Colonic mucosa (tissue), 4 donors: ENCODE measurements around the gene CCDC68. TPM values are rescaled to one million over a fixed set of nuclear protein-coding genes. Genes with fewer than 3 reads are reported as not detected.

Experiments used
- DNase-seq: peaks from one replicate; pipeline ENCODE4 v3.0.0-alpha.2; 2020
- H3K27ac ChIP-seq: fragments of 200-600 bp; one replicate; pipeline ENCODE4 v1.8.0; 2021
- H3K27me3 ChIP-seq: fragments of 200-600 bp; one replicate; pipeline ENCODE4 v1.8.0; 2021
- H3K36me3 ChIP-seq: fragments of 200-600 bp; one replicate; pipeline ENCODE4 v1.8.0; 2021
- H3K4me1 ChIP-seq: fragments of 200-600 bp; one replicate; pipeline ENCODE4 v1.8.0; 2021; ENCODE audit warnings: mild to moderate bottlenecking
- H3K4me3 ChIP-seq: fragments of 200-600 bp; one replicate; pipeline ENCODE4 v1.8.0; 2021
- H3K9ac ChIP-seq, 2 donors: one replicate each; pipeline ENCODE4 v1.7.0; 2013; ENCODE audit warnings: control low read depth in 2 of 2, low read depth in 2 of 2, low read length in 2 of 2
- H3K9me3 ChIP-seq: fragments of 200-600 bp; one replicate; pipeline ENCODE4 v1.8.0; 2021
- intact Hi-C: fragments of 100-400 bp; cut with DNase I; formaldehyde crosslinking; loops from one replicate; pipeline ENCODE4 v1.14.1; 2022
- total RNA-seq, 2 donors: library from RNA; stranded (reverse); fragmentation: NEBNext Ultra II Directional in 1 of 2; extraction: Animal tissue kit (Norgen Biotek cat#: 25700) in 1 of 2; gene quantifications; one replicate each; pipeline ENCODE4 v1.2.1, GENCODE V29; 2021
- TF ChIP-seq, protein P1 (sequence below): fragments of 200-600 bp; IDR thresholded peaks from one replicate; pipeline ENCODE4 v1.8.0; 2022; ENCODE audit warnings: antibody characterized with exemption, mild to moderate bottlenecking
- donor health status: healthy.
- donor health status: DM: no; HTN: no; CAD: no.
- donor health status: DM: no; HTN: no; CAD: no.

The CCDC68 gene
- total RNA-seq, 2 donors from 2014 or later, result 22.3 to 46.8 TPM

DNA sequence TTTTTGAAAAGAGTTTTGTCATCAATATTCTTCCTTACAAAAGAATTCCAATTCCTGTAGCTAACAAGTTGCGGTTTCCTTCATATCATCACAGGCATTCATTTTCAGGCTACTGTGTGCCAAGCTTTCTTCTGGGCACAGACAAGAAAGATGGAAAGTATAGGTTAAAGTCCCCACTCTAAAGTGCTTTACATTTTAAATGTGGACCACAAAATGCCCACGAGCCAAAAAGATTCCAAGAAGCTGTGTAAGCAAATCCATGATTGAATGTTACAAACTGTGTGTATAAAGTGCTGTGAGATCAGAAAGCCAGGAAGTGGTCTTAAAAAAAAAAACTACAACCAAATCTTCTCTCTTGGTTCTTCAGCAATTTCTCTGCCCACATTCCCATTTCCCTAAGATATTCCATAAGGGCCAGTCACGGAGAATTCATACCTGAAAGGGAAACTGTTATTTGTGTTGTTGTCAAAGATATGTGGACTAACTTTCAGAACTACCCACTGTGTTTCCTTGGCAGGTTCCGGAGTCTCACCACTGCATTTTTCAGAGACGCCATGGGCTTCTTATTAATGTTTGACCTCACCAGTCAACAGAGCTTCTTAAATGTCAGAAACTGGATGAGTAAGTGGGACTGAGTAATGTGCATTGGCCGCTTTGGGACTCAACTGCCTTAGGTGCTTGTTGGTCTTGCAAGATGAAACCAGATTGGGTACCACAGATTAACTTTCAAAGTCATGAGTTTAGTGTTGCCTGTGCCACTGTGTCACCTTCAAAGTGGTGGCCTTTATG lies 75.3 kb downstream of the CCDC68 start:
- no peaks in the 10 kb centered on the region for H3K9me3 ChIP-seq
- no peak overlapping the region for H3K27ac ChIP-seq
- no peaks in the 10 kb centered on the region for H3K36me3 ChIP-seq
- H3K9ac ChIP-seq, result no peak overlapping the region
- H3K4me1 ChIP-seq, result no peaks in the 10 kb centered on the region
- H3K27me3 ChIP-seq, result no peaks in the 10 kb centered on the region
- no peak overlapping the region for H3K4me3 ChIP-seq
- TF ChIP-seq, protein P1, sequence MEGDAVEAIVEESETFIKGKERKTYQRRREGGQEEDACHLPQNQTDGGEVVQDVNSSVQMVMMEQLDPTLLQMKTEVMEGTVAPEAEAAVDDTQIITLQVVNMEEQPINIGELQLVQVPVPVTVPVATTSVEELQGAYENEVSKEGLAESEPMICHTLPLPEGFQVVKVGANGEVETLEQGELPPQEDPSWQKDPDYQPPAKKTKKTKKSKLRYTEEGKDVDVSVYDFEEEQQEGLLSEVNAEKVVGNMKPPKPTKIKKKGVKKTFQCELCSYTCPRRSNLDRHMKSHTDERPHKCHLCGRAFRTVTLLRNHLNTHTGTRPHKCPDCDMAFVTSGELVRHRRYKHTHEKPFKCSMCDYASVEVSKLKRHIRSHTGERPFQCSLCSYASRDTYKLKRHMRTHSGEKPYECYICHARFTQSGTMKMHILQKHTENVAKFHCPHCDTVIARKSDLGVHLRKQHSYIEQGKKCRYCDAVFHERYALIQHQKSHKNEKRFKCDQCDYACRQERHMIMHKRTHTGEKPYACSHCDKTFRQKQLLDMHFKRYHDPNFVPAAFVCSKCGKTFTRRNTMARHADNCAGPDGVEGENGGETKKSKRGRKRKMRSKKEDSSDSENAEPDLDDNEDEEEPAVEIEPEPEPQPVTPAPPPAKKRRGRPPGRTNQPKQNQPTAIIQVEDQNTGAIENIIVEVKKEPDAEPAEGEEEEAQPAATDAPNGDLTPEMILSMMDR, result no peak
- no peak for DNase-seq
- intact Hi-C loops, result no loop called here

DNA sequence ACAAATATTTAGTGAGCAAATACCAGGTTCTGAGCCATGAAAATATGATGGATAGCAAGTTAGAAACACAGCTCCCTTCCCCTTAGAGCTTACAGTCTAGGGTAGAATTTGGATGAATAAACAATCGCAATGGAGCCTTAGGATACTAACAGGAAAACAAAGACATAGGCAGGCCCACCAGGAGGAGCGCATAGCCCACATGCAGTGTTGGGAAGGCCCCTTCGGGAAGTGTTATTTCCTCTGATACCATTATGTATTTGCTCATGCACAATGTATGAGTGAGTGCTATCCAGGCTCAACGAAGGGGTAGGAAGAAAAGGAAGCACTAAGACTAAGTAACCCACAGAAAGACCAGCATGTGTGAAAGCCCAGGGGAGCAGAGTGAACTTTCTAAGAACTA lies 76.9 kb downstream of the CCDC68 start:
- no peak overlapping the region for H3K9ac ChIP-seq
- H3K27ac ChIP-seq, result no peak overlapping the region
- H3K4me1 ChIP-seq, result no peaks in the 10 kb centered on the region
- DNase-seq, result no peak
- TF ChIP-seq, protein P1, result no peak
- no peaks in the 10 kb centered on the region for H3K27me3 ChIP-seq
- intact Hi-C loops, result no loop called here
- H3K4me3 ChIP-seq, result no peak overlapping the region
- no peaks in the 10 kb centered on the region for H3K9me3 ChIP-seq
- H3K36me3 ChIP-seq, result no peaks in the 10 kb centered on the region

DNA sequence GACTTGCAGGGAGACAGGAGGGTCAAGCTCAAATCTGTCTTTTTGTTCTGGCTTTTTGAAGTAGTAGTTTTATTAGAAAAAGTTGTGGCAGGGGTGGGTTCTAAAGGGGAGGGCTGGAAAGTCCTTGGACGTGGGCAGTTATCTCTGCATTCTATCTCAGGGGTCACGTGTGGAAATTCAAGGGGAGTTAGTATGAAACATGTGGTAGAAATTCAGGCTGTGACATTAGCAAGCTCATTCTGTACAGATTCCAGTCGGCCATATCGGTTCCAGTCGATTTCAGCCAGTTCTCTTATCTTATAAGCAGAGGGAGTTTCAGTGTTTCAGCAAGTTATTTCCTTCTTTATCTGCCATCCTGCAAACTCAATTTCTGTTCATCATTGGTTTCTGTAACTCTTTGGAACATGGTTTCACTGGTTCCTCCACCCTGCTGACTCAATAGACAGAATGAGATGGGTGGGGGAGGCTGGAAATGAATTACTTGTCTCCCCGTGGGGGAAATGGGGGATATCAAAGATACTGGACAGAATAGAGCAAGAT lies 78.0 kb downstream of the CCDC68 start:
- H3K36me3 ChIP-seq, result no peaks in the 10 kb centered on the region
- DNase-seq, result no peak
- no peaks in the 10 kb centered on the region for H3K9me3 ChIP-seq
- no peak overlapping the region for H3K4me3 ChIP-seq
- TF ChIP-seq, protein P1, result no peak
- H3K27me3 ChIP-seq, result no peaks in the 10 kb centered on the region
- no peak overlapping the region for H3K27ac ChIP-seq
- H3K9ac ChIP-seq, result no peak overlapping the region
- intact Hi-C loops, result no loop called here
- H3K4me1 ChIP-seq, result no peaks in the 10 kb centered on the region

DNA sequence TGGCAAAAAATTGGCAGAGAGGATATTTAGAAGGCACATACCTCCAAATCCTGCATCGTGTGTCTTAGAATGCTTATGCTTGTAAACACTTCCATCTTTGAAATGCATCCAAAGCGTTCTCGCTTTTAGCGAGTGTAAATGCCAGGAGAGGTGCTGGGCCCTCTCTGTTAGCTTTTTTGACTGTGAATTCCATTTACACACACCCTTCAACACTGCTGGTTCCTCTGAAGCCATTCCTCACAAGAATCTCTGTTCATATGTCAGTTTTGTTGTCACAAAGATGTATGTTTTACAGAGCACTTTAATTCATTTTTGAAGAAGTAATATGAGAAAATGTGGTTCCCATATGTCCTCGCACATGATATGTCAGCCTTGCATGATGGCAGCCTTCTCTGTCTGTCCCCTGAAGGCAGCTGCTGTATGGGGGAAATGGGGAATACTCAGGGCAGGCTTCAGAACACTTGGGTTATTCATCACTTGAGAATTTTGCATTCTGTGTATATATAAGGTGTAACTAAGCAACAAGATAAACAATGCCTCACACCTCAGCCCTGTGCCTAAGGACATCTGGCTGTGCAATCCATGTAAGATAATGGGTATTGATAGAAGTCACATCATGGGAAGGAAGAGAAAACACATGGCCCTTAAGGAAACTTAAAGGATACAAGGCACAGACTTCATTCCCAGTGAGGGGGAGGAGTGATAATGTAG lies 78.7 kb downstream of the CCDC68 start:
- Histone ChIP-seq H3K27ac (no peak overlapping the region), H3K9ac (no peak overlapping the region), H3K4me1 (no peaks in the 10 kb centered on the region), H3K4me3 (no peak overlapping the region), H3K27me3 (no peaks in the 10 kb centered on the region), H3K9me3 (no peaks in the 10 kb centered on the region), H3K36me3 (no peaks in the 10 kb centered on the region)
- intact Hi-C loops, result no loop called here
- DNase-seq, result no peak
- TF ChIP-seq, protein P1, result no peak

DNA sequence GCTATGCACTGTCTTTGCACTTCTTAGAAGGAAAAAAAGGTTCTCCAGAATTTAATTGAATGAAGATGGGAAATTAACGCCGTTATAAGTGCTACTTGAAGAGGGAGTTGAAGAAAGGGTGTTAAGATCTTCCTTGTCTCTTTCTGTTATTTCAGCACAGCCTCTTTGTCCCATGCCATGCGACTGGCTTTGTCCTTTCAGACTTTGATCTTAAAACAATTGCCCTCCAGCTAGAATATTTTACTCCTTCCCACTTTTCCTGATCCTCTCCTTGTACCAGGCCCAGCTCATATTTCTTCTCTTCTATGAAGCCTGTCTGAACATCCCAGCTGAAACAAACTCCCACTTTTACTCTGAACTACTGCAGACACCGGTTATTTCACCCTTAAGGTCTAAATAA lies 79.6 kb downstream of the CCDC68 start:
- no peaks in the 10 kb centered on the region for H3K27me3 ChIP-seq
- intact Hi-C loops, result no loop called here

More for the DNA sequence above, 79.6 kb downstream of the CCDC68 start:
- TF ChIP-seq, protein P1, result no peak
- Histone ChIP-seq H3K9me3 (no peaks in the 10 kb centered on the region), H3K4me1 (no peaks in the 10 kb centered on the region), H3K4me3 (no peak overlapping the region), H3K9ac (no peak overlapping the region), H3K27ac (no peak overlapping the region), H3K36me3 (no peaks in the 10 kb centered on the region)
- DNase-seq, result no peak
